Stimulated activated CD4-positive, alpha-beta T cell treated with anti-CD3 and anti-CD28 coated beads, TNF-alpha, amount 100 ng/mL, for 48 hours (primary cell): ENCODE data around the gene EDC4.
"Not testable (repeated sequence)": the region's sequence is repeated elsewhere in the genome, so short reads cannot be mapped to it uniquely, and the experiment has no call there.

Experiments used
- DNase-seq, 3 donors: peaks; one replicate each; pipeline ENCODE4 v3.0.0-alpha.2; 2020; ENCODE audit warnings: low read depth in 3 of 3

The EDC4 gene, protein sequence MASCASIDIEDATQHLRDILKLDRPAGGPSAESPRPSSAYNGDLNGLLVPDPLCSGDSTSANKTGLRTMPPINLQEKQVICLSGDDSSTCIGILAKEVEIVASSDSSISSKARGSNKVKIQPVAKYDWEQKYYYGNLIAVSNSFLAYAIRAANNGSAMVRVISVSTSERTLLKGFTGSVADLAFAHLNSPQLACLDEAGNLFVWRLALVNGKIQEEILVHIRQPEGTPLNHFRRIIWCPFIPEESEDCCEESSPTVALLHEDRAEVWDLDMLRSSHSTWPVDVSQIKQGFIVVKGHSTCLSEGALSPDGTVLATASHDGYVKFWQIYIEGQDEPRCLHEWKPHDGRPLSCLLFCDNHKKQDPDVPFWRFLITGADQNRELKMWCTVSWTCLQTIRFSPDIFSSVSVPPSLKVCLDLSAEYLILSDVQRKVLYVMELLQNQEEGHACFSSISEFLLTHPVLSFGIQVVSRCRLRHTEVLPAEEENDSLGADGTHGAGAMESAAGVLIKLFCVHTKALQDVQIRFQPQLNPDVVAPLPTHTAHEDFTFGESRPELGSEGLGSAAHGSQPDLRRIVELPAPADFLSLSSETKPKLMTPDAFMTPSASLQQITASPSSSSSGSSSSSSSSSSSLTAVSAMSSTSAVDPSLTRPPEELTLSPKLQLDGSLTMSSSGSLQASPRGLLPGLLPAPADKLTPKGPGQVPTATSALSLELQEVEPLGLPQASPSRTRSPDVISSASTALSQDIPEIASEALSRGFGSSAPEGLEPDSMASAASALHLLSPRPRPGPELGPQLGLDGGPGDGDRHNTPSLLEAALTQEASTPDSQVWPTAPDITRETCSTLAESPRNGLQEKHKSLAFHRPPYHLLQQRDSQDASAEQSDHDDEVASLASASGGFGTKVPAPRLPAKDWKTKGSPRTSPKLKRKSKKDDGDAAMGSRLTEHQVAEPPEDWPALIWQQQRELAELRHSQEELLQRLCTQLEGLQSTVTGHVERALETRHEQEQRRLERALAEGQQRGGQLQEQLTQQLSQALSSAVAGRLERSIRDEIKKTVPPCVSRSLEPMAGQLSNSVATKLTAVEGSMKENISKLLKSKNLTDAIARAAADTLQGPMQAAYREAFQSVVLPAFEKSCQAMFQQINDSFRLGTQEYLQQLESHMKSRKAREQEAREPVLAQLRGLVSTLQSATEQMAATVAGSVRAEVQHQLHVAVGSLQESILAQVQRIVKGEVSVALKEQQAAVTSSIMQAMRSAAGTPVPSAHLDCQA (N-terminal part only)

DNA sequence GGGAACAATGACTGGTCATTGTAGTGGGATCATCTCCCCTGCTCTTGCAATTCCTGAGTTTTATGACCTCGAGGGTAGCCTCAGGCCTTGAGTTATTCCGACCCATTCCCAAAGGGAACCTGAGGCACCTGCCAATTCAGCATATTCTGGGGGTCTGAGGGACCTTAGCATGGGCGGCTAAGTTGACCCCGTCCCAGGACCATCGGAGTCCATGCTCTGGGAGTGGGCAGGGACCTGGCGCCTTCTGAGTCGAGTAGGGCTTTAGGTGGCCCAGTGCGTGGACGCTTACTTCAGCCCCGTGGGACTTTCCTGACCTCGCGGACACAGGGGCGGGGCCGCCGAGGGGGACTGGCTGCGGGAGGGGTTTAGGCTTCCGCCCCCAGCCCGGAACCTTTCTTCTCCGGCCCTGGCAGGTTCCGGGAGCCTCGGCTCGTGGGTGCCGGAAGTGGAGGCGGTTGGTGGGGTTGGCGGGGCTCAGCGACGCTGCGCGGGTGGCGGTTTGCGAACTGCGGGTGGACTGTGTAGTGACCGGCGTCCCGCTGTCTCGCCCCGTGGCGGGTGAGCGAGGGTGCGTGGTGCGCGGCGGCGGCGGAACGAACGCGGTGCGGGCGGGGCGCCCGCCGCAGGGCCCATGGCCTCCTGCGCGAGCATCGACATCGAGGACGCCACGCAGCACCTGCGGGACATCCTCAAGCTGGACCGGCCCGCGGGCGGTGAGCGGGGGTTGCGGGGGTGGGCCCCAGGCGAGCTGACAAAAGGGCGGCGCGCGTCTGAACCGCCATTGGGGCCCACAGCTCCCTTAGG, at the start of gene EDC4:
Gene EDC4 (plus strand): TSS at position 422 of the 804 bp plus-strand sequence. CDS start 210 bp downstream, at position 632.
- DNase-seq = peak; percentile 77 to 87 (median 78)

- no peak for DNase-seq
Observed at GRCh38 chr16:67825119-67825518, 47.7 kb upstream of the EDC4 start.

DNA sequence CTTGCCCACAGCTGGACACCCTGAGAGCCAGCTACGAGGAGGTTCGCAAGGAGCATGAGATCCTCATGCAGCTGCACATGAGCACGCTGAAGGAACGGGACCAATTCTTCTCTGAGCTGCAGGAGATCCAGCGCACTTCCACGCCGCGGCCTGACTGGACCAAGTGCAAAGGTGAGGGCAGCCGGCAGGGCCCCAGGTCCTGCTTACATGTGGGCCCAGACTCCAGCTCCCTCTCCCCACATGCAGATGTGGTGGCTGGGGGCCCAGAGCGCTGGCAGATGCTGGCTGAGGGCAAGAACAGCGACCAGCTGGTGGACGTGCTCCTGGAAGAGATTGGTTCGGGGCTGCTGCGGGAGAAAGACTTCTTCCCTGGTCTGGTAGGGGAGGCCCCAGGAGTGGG, 46.9 kb upstream of the EDC4 start:
- no peak for DNase-seq

- no peak for DNase-seq
Observed at GRCh38 chr16:67828651-67829050, 44.2 kb upstream of the EDC4 start.

DNA sequence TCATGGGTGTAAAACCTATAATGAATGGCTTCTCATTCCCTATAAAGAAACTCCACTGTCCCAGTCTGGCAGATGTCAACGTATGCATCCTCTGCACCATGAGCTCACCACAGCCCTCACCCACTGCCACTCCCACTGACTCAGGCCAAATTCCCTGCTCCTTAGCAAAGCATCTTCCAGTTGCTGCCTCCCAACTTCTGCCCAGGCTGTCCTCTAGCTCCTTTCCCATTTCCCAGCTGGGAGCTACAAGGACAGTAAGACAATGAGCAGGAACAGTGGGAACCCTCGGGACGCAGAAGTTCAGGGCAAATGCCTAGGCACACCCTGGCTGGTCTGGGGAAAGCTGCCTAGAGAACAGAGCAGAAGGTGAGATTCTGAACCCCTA, 39.8 kb upstream of the EDC4 start:
- DNase-seq = no peak

- peak; percentile 88 to 92 (median 88) for DNase-seq
Observed at GRCh38 chr16:67833415-67834241, 39.2 kb upstream of the EDC4 start.

- DNase-seq = no peak
Observed at GRCh38 chr16:67834242-67834614, 38.6 kb upstream of the EDC4 start.

GRCh38 chr16:67837190-67837589, 35.7 kb upstream of the EDC4 start:
- DNase-seq = not testable (repeated sequence)

DNA sequence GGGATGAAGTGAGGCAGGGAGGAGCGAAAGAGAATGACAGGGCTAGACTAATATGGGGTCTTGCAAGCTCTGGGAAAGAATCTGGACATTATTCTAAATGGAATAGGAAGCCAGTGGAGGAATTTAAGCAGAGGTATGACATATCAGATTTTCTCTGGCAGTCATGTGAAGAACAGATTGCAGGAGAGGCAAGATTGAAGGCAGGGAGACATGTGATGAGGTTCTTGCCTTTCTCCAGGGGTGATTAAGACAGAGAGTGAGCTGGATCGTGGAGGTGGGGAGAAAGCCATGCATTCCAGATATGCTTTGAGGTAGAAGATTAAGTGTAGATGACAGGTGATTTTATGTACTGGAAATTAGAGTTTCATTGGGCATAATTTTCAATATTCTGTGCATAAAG, 35.0 kb upstream of the EDC4 start:
- DNase-seq = no peak

DNA sequence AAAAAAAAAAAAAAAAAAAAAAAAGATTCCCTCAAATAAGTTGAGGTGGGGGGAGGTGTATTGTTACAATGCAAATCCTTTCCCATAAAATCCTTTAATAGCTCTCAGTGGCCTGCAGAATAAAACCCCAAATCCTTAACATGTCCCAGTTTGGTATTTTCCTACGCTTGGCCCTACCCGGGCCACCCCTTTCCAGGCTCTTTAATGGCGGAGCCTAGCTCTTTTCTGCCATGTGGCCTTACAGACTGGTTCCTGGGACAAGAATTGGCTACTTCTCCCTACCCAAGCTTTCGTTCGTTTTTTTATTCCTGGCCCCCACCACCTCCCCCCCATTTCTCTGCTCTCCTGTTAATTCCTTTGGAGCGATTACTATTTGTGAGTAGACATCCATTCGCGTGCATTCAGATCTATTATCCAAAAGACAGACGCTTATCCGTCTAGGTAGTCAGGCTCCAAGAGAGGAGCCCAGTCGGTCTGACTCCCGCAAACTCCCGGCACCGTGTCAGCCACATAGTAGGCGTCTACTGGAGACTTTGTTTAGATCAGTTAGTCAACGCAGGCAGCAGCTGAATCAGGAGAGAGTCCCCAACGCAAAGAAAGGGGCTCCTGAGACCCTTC, 31.5 kb upstream of the EDC4 start:
- no peak for DNase-seq

GRCh38 chr16:67841816-67842508, 30.9 kb upstream of the EDC4 start, which contains the start of gene THAP11:
THAP11 (plus strand) TSS chr16:67842320; CDS start chr16:67842555, 235 bp downstream.
- DNase-seq = peak; percentile 89 to 92 (median 91)

DNA sequence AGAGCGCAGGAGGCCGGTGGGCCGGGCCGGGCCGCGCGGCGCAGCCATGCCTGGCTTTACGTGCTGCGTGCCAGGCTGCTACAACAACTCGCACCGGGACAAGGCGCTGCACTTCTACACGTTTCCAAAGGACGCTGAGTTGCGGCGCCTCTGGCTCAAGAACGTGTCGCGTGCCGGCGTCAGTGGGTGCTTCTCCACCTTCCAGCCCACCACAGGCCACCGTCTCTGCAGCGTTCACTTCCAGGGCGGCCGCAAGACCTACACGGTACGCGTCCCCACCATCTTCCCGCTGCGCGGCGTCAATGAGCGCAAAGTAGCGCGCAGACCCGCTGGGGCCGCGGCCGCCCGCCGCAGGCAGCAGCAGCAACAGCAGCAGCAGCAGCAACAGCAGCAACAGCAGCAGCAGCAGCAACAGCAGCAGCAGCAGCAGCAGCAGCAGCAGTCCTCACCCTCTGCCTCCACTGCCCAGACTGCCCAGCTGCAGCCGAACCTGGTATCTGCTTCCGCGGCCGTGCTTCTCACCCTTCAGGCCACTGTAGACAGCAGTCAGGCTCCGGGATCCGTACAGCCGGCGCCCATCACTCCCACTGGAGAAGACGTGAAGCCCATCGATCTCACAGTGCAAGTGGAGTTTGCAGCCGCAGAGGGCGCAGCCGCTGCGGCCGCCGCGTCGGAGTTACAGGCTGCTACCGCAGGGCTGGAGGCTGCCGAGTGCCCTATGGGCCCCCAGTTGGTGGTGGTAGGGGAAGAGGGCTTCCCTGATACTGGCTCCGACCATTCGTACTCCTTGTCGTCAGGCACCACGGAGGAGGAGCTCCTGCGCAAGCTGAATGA, 30.1 kb upstream of the EDC4 start:
- DNase-seq = peak; percentile 36 to 39 (median 38)

DNA sequence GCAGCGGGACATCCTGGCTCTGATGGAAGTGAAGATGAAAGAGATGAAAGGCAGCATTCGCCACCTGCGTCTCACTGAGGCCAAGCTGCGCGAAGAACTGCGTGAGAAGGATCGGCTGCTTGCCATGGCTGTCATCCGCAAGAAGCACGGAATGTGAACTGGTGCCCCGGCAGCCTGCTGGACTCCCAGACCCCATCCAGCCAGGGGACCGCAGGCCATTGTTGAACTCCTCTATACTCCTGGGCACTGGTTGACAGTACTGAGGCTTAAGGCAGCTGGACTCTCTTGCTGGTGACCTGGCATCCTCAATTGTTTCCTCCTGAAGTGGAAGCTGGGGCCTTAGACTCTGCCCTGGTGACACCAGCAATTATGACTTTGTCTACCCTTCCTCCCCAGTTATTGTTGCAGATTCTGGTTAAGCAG, 29.5 kb upstream of the EDC4 start:
- no peak for DNase-seq

DNA sequence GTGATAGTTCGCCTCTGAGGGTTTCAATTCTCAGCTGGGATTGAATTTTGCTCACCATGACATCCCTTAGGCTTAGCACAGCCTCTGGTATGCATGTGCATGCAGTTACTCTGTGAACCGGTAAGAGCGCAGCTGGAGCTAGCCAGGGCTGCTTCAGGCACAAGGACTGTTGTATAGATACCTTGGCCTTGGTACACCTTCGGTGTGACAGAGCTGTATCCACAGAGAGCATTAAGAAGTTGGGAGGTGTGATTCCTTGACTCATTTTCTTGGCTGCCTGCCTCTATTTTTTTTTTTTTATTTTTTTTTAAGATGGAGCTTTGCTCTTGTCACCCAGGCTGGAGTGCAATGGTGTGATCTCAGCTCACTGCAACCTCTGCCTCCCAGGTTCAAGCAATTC, 28.4 kb upstream of the EDC4 start:
- no peak for DNase-seq

DNA sequence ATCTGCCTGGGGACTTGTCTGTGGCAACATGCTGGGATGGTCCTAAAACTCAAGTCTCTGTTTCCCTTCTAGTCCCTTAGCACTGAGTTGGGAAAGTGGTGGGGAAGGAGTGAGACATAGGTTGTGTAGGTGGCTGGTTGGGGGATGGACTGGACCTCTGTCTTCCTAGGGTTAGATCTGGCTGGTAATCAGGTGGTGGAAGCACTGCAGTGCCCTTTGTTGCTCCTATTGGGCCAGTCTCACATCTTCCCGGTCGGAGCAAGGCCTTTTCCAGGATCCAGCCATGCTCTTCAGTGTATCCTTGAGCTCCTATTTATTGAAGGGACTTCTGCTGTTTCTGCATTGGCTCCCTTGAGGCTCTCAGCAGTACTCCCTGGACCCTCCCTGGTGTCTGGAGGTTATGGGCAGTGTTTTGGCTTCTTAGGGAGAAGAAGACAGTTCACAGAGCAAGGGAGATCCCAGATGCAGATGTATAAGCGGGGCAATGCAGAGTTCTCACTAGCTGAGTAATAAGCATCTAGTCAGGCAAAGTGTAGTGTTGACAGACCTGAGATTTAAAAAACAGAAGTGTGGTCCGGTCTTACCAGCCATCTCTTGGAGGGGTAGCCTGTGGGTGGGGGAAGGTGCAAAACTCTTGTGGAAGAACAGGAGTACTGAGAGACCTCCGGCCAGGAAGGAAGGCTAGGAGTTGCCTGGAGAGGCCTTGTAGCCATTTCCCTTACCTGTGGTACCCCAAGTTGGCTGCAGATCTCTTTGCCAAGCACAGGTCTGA, 27.4 kb upstream of the EDC4 start:
- DNase-seq = no peak

GRCh38 chr16:67846063-67846319, 26.9 kb upstream of the EDC4 start:
- no peak for DNase-seq

DNA sequence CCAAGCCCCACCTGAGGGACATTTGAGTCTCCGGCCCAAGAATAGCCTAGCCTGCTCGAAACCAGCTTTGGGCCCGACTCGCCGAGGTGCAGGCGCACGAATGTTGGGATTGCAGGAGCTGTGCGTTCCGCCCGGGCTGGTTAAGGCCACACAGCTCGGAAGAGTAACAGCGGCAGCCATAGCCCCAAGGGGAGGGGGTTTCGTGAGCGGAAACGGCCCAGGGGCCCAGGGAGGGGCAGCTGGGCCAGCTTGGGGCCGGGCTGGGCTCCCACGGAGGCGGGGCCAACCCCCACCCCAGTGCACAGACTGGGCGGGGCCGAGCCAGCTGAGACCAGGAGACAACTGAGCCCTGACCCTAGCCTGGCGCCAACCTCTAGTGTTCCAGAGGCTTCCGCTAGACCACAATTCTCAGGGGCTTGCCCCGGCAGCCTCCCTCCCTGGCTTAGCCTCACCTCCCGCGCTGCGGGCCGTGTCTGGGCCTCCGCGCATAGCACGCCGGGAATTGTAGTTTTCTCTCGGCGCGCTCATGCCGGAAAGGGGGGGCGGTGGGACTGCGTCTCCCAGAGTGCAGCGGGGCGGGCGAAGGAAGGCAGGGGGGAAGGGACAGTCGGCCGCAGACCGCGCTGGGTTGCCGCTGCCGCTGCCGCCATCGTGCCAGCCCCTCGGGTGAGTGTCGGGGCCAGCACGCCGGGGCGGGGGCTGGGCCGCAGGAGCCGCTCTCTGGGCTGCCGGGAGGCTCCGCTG, 26.4 kb upstream of the EDC4 start, which contains the start of gene NUTF2:
Gene NUTF2 (plus strand): TSS at position 614 of the 744 bp plus-strand sequence. CDS start 18,198 bp downstream, outside the sequence.
- DNase-seq = peak; percentile 92 to 95 (median 92)
